Measurements from ENCODE around the gene RING1.
"Not testable (repeated sequence)": the region's sequence is repeated elsewhere in the genome, so short reads cannot be mapped to it uniquely, and the experiment has no call there.

Gene RING1

DNA sequence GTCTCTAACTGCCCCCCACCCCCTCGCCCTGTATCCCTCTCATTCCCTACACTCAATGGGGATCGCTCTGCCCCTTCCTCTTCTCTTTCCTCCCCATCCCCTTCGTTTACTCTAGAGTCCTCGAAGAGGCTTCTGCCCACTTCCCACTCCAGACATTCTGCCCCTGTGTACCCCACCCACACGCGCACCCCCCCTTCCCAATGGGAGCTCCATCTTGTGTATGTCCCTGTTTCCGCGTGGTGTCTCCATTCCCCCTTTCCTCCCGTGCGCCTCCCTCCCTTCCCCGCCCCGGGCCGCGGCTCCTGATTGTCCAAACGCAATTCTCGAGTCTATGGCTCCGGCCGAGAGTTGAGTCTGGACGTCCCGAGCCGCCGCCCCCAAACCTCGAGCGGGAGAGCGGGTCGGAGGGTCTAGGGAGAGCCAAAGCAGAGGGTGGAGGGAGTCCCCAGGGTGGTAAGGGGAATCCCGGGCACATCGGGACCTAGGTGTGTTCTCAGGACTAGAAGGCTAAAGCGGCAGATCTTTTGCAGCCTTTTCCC lies 679 bp upstream of the RING1 start:
- DNase-seq = no peak

DNA sequence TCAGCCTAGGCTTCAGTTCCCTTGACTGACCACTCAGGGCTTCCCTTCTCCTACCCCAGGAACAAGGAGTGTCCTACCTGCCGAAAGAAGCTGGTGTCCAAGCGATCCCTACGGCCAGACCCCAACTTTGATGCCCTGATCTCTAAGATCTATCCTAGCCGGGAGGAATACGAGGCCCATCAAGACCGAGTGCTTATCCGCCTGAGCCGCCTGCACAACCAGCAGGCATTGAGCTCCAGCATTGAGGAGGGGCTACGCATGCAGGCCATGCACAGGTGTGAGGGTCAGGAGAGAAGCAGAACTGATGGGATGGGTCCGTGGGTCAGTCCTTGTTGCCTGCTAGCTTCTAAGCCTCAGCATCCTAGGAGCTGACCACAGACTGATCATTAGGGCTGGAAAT lies 1.6 kb downstream of the RING1 start:
- DNase-seq = no peak

GRCh38 chr6:33211136-33211535 lies 2.8 kb downstream of the RING1 start:
- DNase-seq = no peak

DNA sequence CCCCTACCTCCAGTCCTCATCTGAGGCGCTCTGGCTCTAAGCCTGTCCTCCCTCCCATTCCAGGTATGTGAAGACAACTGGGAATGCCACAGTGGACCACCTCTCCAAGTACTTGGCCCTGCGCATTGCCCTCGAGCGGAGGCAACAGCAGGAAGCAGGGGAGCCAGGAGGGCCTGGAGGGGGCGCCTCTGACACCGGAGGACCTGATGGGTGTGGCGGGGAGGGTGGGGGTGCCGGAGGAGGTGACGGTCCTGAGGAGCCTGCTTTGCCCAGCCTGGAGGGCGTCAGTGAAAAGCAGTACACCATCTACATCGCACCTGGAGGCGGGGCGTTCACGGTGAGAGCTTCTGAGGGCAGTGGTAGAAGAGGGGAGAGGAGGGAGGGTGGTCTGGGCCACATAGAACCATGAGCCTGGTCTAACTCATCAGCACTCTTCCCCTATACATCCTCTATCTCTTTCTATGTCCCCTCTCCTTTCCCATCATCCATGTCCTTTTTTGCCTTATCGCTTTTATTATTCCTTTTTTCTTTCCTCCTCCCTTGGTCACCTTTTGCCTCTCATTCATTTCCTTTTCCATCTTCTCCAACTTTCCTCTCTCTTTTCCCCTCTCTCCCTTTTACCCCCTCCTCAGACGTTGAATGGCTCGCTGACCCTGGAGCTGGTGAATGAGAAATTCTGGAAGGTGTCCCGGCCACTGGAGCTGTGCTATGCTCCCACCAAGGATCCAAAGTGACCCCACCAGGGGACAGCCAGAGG lies 3.5 kb downstream of the RING1 start:
- DNase-seq = no peak

GRCh38 chr6:33212857-33213165 lies 4.5 kb downstream of the RING1 start:
- no peak for DNase-seq

DNA sequence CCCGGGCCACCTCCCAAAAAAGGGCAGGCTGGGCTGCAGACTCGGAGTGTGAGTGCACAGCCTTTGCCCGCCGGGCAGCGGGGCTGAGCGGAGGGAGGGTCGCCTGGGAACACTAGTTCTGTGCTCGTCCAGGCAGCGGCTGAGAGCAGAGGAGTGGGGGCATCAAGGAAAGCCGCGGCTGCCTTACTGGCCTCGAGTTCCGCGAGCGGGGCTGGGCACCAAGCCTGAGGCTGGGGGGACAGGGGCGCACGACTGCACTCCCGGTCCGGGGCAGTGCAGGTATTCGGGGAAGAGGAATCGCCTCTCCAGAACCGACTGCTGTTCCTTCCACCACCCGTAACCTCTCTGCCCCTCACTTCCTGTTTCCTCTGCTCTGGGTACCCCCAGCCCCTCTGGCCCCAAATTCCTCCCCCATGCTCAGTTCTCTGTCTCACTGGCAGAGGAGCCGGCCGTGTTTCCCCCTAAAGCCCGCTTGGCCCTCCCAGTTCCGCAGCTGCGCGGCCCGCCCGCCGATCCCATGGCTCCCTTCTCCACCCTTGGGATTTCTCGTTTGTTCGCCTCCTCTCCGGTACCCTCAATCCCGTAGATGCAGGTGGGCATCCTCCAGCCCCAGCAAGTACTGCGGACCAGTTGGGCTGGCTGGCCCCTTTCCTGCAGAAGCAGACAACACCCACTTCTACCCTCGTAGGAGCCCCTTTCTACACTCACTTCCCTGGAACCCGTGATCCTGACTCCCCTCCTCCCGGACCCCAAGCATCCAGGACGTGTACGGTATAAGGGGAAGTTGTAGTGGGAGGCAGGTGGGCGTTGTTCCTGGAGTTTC lies 5.1 kb downstream of the RING1 start:
- DNase-seq = no peak

- DNase-seq = no peak
Measured at GRCh38 chr6:33213989-33214335, 5.7 kb downstream of the RING1 start.

GRCh38 chr6:33215271-33216116 lies 7.2 kb downstream of the RING1 start:
- no peak for DNase-seq

GRCh38 chr6:33216117-33216649 lies 7.9 kb downstream of the RING1 start:
- DNase-seq = no peak

DNA sequence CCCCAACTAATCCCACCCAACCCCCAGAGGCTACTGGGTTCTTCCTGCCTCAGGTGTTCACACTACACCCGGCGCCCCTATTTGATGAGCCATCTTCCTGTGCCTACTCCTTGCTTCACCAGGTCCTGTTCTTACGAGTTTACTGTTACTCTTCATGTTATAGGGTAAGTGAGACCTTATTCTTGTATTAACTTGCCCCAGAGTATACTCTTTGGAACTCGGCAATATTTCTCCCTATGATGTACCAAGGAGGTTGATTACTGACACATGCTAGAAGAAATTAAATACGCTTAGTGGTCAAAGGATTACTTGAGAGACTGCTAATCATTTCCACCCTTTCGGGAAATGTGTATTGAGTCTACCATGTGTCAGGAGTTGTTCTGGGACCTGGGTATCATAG lies 8.9 kb downstream of the RING1 start:
- DNase-seq = no peak

DNA sequence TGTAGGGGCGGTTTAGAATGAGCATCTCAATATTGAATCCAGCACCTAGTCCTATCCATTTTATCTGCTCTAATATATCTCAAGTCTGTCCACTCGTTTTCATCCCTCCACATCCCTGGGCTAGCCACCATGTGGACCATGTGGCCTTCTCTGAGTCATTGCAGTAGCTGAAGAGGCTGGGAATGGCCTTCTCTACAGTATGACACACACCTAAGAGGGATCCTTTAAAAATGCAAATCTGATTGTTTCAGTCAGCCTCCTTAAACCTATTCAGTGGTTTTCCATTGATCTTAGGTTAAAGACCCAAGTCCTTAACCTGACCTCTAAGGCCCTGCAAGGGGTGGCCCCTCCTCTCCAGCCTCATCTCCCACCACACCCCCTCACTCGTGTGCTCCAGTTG lies 9.4 kb downstream of the RING1 start:
- no peak for DNase-seq

DNA sequence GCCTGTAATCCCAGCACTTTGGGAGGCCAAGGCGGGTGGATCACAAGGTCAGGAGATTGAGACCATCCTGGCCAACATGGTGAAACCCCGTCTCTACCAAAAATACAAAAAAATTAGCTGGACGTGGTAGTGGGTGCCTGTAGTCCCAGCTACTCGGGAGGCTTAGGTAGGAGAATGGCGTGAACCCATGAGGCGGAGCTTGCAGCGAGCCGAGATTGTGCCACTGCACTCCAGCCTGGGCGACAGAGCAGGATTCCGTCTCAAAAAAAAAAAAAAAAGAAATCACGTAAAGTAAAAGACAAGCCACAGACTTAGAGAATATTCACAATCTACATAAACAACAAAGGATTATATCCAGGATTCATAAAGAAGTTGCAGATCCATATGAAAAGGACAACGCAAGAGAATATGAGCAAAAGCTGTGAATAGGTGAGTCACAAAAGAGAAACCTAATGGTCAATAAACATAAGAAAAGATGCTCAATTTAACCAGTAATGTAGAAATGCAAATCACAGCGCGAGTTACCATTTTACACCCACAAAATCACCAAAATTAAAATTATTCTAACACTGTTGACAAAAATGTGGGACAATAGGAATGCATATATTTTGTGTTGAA lies 18.3 kb downstream of the RING1 start:
- DNase-seq = not testable (repeated sequence)

DNA sequence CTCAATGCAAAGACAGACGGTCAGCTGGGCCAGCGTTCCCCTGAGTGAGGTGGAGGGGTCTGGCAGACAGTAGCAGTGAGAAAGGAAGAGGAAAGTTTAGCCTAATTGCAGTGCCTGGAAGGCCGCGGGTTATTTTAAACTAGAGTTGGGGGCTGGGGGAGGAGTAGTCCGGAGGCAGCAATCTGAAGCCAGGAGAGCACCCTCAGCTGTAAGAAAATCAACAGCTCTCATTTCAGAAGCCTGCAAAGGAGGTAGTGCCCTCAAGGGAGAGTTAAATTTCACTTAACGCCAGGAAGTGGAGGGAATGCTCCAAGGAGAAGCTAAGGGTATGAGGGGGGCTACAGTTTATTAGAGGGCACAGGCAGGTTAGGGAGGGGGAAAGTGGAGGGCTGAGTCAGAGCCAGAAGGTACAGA lies 26.9 kb downstream of the RING1 start:
- no peak for DNase-seq

- no peak for DNase-seq
Measured at GRCh38 chr6:33236328-33236727, 28.0 kb downstream of the RING1 start.

GRCh38 chr6:33236852-33237251 lies 28.6 kb downstream of the RING1 start:
- no peak for DNase-seq

GRCh38 chr6:33237741-33238140 lies 29.4 kb downstream of the RING1 start:
- DNase-seq = no peak

- peak in 1 of 5 donors; percentile 39 for DNase-seq
Measured at GRCh38 chr6:33241968-33242367, 33.7 kb downstream of the RING1 start.

GRCh38 chr6:33243476-33243875 lies 35.2 kb downstream of the RING1 start:
- no peak for DNase-seq

DNA sequence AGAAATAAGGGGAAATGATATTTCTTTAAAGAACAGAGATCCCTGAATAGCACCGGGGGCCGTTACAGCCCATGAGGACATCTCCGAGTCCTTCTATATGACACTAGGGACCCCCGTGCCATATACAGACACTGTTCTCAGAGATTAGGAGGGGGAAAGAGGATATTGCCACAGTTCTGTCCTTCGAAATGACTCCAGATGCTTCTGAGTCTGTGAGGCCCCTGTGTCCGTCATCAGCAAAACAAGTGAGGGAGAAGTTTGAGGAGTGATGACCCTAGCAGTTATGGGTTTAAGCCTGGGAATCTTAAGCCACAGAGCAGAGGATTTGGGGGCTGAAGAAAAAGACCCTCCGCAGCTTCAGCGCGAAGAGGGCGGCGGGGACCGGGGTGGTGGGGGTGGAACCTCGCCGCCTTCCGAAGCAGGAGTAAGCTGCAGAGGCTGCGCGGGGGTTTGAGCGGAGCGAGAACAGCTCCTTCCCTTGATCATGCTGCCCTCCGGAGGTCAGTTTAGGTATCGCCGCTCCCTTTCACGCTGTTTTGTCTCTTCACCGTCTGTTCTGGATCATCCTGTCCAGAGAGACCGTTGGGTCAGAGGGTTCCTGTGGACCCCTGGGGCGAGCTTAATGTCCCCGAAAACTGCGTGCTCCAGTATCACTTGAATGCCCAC lies 39.8 kb downstream of the RING1 start:
- DNase-seq = peak; percentile 70 to 90 (median 82)

GRCh38 chr6:33248643-33248931 lies 40.3 kb downstream of the RING1 start:
- peak in 1 of 5 donors; percentile 26 for DNase-seq

DNA sequence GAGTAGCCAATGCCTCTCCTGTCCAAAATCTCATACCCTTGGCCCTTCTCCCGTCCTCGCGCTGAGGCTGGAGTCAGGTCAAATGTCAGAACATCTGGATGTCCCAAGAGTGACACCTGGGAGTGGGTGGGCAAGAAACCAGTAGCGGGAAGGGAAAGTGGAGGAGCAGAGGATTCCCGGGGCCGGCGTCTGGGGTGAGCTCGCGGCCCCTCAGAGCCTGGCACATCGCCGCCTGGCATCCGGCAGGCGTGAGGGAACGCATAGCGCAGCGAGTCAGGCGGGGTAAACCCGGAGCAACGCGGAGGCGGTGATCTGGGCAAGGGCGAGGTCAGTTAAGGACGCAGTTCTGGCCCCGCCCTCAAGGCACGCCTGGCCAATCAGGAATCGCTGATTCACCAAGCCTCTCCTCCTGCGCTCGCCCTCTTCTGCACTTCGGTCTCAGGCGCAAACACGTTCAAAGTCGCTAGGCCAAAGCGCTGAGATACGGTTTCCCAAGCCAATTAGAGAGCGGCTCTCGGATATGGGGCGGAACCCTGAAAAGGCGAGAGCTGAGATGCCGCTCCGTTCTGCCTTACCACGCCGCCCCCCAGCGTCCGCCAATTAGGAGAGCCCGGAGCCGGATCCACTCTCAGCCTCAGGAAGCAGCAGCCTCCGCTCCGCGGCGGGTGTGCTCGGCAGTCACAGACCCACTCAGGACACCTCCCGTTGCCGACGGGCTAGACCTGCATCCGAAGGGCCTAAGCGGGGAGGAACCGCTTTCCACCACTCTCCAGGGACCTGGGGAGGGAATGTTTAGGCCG lies 40.8 kb downstream of the RING1 start:
- DNase-seq = peak; percentile 93 to 99 (median 93)

All from T-helper 1 cell (primary cell).